Spleen (tissue), 11 donors: ENCODE data around the gene C2CD2. TPM values are rescaled to one million over a fixed set of nuclear protein-coding genes. Genes with fewer than 3 reads are reported as not detected.

Experiments used
- DNase-seq: peaks from one replicate; pipeline ENCODE4 v3.0.0-alpha.2; 2020
- H3K27ac ChIP-seq, 8 donors: fragments of 200-600 bp; sonication (generic) in 7 of 8; 1 replicate in 4 of 8; 2 replicates in 4 of 8; pipeline versions ENCODE4 v1.5.0 to v1.8.0; 2016 to 2021; ENCODE audit warnings: inconsistent platforms in 4 of 8, mild to moderate bottlenecking in 4 of 8, moderate library complexity in 1 of 8
- H3K27me3 ChIP-seq, 7 donors: fragments of 200-600 bp; sonication (generic) in 6 of 7; replicated peaks in 1 of 7; 1 replicate in 4 of 7; 2 replicates in 3 of 7; pipeline versions ENCODE4 v1.5.0 to v1.8.0; 2016 to 2021; ENCODE audit warnings: inconsistent platforms in 3 of 7, mild to moderate bottlenecking in 1 of 7
- H3K36me3 ChIP-seq, 6 donors: fragments of 200-600 bp; sonication (generic) in 5 of 6; 1 replicate in 4 of 6; 2 replicates in 2 of 6; pipeline versions ENCODE4 v1.5.0 to v1.8.0; 2016 to 2021; ENCODE audit warnings: inconsistent platforms in 2 of 6
- H3K4me1 ChIP-seq, 6 donors: fragments of 200-600 bp; sonication (generic) in 5 of 6; 1 replicate in 3 of 6; 2 replicates in 3 of 6; pipeline versions ENCODE4 v1.5.0 to v1.8.0; 2016 to 2021; ENCODE audit warnings: inconsistent platforms in 3 of 6
- H3K4me3 ChIP-seq, 8 donors: fragments of 200-600 bp; sonication (generic) in 7 of 8; 1 replicate in 4 of 8; 2 replicates in 4 of 8; pipeline versions ENCODE4 v1.5.0 to v1.8.0; 2016 to 2021; ENCODE audit warnings: inconsistent platforms in 4 of 8, mild to moderate bottlenecking in 4 of 8, moderate library complexity in 2 of 8
- H3K9me3 ChIP-seq, 8 donors: fragments of 200-600 bp; sonication (generic) in 7 of 8; 1 replicate in 4 of 8; 2 replicates in 4 of 8; pipeline versions ENCODE4 v1.5.0 to v1.8.0; 2016 to 2021; ENCODE audit warnings: inconsistent platforms in 4 of 8
- CTCF ChIP-seq, 11 experiments: fragments of 200-600 bp in 7 of 11; fragments of 450-650 bp in 4 of 11; sonication (generic) in 4 of 11; IDR thresholded peaks in 8 of 11; conservative IDR thresholded peaks in 3 of 11; 1 replicate in 7 of 11; 2 replicates in 4 of 11; pipeline versions ENCODE4 v1.4.0 to v1.8.0; 2016 to 2021; ENCODE audit warnings: antibody characterized with exemption in 11 of 11, inconsistent platforms in 4 of 11, mild to moderate bottlenecking in 1 of 11
- POLR2A ChIP-seq, 3 donors: fragments of 450-650 bp; IDR thresholded peaks; one replicate each; pipeline ENCODE4 v1.5.1; 2017; ENCODE audit warnings: antibody characterized with exemption in 3 of 3, mild to moderate bottlenecking in 1 of 3
- POLR2AphosphoS5 ChIP-seq, 3 donors: sonication (generic); formaldehyde crosslinking; IDR thresholded peaks; one replicate each; pipeline ENCODE4 v1.5.1; 2017; ENCODE audit warnings: antibody characterized with exemption in 3 of 3
- WGBS, 5 donors: extraction: QIAGEN DNeasy Blood & Tissue Kit in 3 of 5; methylation state at CpG; one replicate each; pipeline versions ENCODE4 v1.1.5 to v1.1.7; 2013 to 2018; 5-methylcytosine and 5-hydroxymethylcytosine counted together
- intact Hi-C: fragments of 100-400 bp; cut with DNase I; formaldehyde crosslinking; loops from one replicate; pipeline ENCODE4 v1.15.0; 2023; ENCODE audit warnings: low total_unique reads
- polyA plus RNA-seq, 3 donors: library from polyadenylated mRNA; stranded (reverse); fragments of 200-250 nt; gene quantifications; one replicate each; pipeline ENCODE4 v1.2.1, GENCODE V29; 2013
- total RNA-seq, 7 donors: library from RNA; depleted of rRNA in 3 of 7; stranded (reverse); fragments of >200 nt in 3 of 7; fragmentation: NEBNext Ultra II Directional in 4 of 7; extraction: Animal tissue kit (Norgen Biotek cat#: 25700) in 4 of 7; gene quantifications; one replicate each; pipeline versions ENCODE4 v1.1.0 to v1.2.1, GENCODE V29; 2016 to 2021
- donor health status: healthy with polysubstance abuse.
- donor health status: DM: no; HTN: no; CAD: no; lungs with moderate emphysema.
- donor health status: DM: no; HTN: no; CAD: no.
- donor health status: Bipolar disorder and iron deficiency.
- donor health status: healthy.
- donor health status: DM: no; HTN: no; CAD: no.
- donor health status: DM: yes; HTN: yes; CAD: no.

The C2CD2 gene
- total and polyA plus RNA-seq, 10 donors = 12.9 to 163 (median 98.9) TPM

- H3K27ac ChIP-seq = no peak overlapping the region
- H3K4me3 ChIP-seq = no peak overlapping the region
- no peaks in the 10 kb centered on the region for H3K4me1 ChIP-seq
- no peak for TF ChIP-seq POLR2A (IDR thresholded peaks at IDR 0.05)
- peak in 1 of 3 donors; percentile 25 for TF ChIP-seq POLR2AphosphoS5 (IDR thresholded peaks at IDR 0.05)
- peaks cover 0 to 11% (median 10%) of the 10 kb centered on the region in 8 donors for H3K9me3 ChIP-seq
- no peaks in the 10 kb centered on the region for H3K27me3 ChIP-seq
- intact Hi-C loops = no loop called here
- DNase-seq = no peak
- WGBS, 5 donors = 80 to 91% (median 87%) methylated on average over 6 of the region's 6 CpGs
- peaks cover 0 to 78% (median 37%) of the 10 kb centered on the region in 6 donors for H3K36me3 ChIP-seq
These were observed 39.9 kb upstream of the C2CD2 start for GRCh38 chr21:41993744-41994143.

GRCh38 chr21:41992576-41992975 lies 38.8 kb upstream of the C2CD2 start:
- peaks cover 0 to 75% (median 37%) of the 10 kb centered on the region in 6 donors for H3K36me3 ChIP-seq
- WGBS, 5 donors = 97 to 100% (median 98%) methylated on average over 15 of the region's 15 CpGs
- TF ChIP-seq POLR2A (IDR thresholded peaks at IDR 0.05) = no peak
- TF ChIP-seq CTCF (IDR thresholded peaks at IDR 0.05 in 8 of 11, conservative IDR thresholded peaks at IDR 0.05 in 3 of 11) = no peak
- TF ChIP-seq POLR2AphosphoS5 (IDR thresholded peaks at IDR 0.05) = no peak
- no peak for DNase-seq
- H3K27ac ChIP-seq = no peak overlapping the region
- no peak overlapping the region for H3K4me3 ChIP-seq
- H3K4me1 ChIP-seq = no peaks in the 10 kb centered on the region
- H3K9me3 ChIP-seq = peaks cover 0 to 11% (median 10%) of the 10 kb centered on the region in 8 donors
- intact Hi-C loops = no loop called here
- H3K27me3 ChIP-seq = no peaks in the 10 kb centered on the region

GRCh38 chr21:41991659-41992058 lies 37.8 kb upstream of the C2CD2 start:
- Histone ChIP-seq H3K4me1 (no peaks in the 10 kb centered on the region), H3K9me3 (peaks cover 0 to 11% (median 10%) of the 10 kb centered on the region in 8 donors), H3K36me3 (peaks cover 0 to 65% (median 37%) of the 10 kb centered on the region in 6 donors), H3K4me3 (no peak overlapping the region), H3K27me3 (no peaks in the 10 kb centered on the region), H3K27ac (no peak overlapping the region)
- TF ChIP-seq POLR2AphosphoS5 (IDR thresholded peaks at IDR 0.05) (no peak), POLR2A (IDR thresholded peaks at IDR 0.05) (no peak), CTCF (IDR thresholded peaks at IDR 0.05 in 8 of 11, conservative IDR thresholded peaks at IDR 0.05 in 3 of 11) (no peak)
- no peak for DNase-seq
- WGBS, 5 donors = 93 to 97% (median 96%) methylated on average over 16 of the region's 16 CpGs
- intact Hi-C loops = no loop called here

- intact Hi-C loops = no loop called here
- Histone ChIP-seq H3K4me1 (no peaks in the 10 kb centered on the region), H3K9me3 (no peaks in the 10 kb centered on the region), H3K27me3 (no peaks in the 10 kb centered on the region), H3K4me3 (no peak overlapping the region), H3K27ac (no peak overlapping the region), H3K36me3 (peaks cover 0 to 46% (median 34%) of the 10 kb centered on the region in 6 donors)
- 89 to 94% (median 93%) methylated on average over 2 of the region's 2 CpGs for WGBS, 5 donors
- TF ChIP-seq POLR2AphosphoS5 (IDR thresholded peaks at IDR 0.05) (no peak), CTCF (IDR thresholded peaks at IDR 0.05 in 8 of 11, conservative IDR thresholded peaks at IDR 0.05 in 3 of 11) (no peak), POLR2A (IDR thresholded peaks at IDR 0.05) (no peak)
- no peak for DNase-seq
These were observed 35.9 kb upstream of the C2CD2 start for GRCh38 chr21:41989698-41990097.

GRCh38 chr21:41987310-41987709 lies 33.5 kb upstream of the C2CD2 start:
- H3K27me3 ChIP-seq = no peaks in the 10 kb centered on the region
- DNase-seq = no peak
- no peak overlapping the region for H3K27ac ChIP-seq
- intact Hi-C loops = no loop called here
- H3K36me3 ChIP-seq = peaks cover 0 to 26% (median 16%) of the 10 kb centered on the region in 6 donors
- no peak overlapping the region for H3K4me3 ChIP-seq
- TF ChIP-seq POLR2A (IDR thresholded peaks at IDR 0.05) = no peak
- no peak for TF ChIP-seq POLR2AphosphoS5 (IDR thresholded peaks at IDR 0.05)
- TF ChIP-seq CTCF (IDR thresholded peaks at IDR 0.05 in 8 of 11, conservative IDR thresholded peaks at IDR 0.05 in 3 of 11) = no peak
- WGBS, 5 donors = 92 to 99% (median 94%) methylated on average over 3 of the region's 3 CpGs
- peaks cover 0 to 17% (median 10%) of the 10 kb centered on the region in 8 donors for H3K9me3 ChIP-seq
- no peaks in the 10 kb centered on the region for H3K4me1 ChIP-seq
